Activated CD4-positive, alpha-beta T cell treated with anti-CD3 and anti-CD28 coated beads for 36 hours (primary cell): ENCODE results near the gene RTN4R. TPM values are rescaled to one million over a fixed set of nuclear protein-coding genes. Genes with fewer than 3 reads are reported as not detected.
"Not testable (repeated sequence)": the region's sequence is repeated elsewhere in the genome, so short reads cannot be mapped to it uniquely, and the experiment has no call there.

Experiments used
- ATAC-seq: fragments of 200-7000 bp; cut with Tn5 transposase; one replicate; pipeline ENCODE4 v1.10.0; 2021; ENCODE audit warnings: mild to moderate bottlenecking, moderate library complexity
- CTCF ChIA-PET: fragments of 350-600 bp; sonication (Branson Sonifier 250); formaldehyde crosslinking; loops from one replicate; lab custom pipeline; 2021; ENCODE audit warnings: antibody characterized with exemption; lab: Charles Lee
- POLR2A ChIA-PET: fragments of 350-600 bp; sonication (Branson Sonifier 250); formaldehyde crosslinking; loops from one replicate; lab custom pipeline; 2021; ENCODE audit warnings: antibody characterized with exemption, inconsistent platforms; lab: Charles Lee
- DNase-seq: peaks from one replicate; pipeline ENCODE4 v3.0.0-alpha.2; 2020
- H3K27ac Mint-ChIP-seq: one replicate; pipeline ENCODE4 v1.8.0; 2021; ENCODE audit warnings: mixed read lengths
- H3K27me3 Mint-ChIP-seq: one replicate; pipeline ENCODE4 v1.8.0; 2021; ENCODE audit warnings: mixed read lengths
- H3K36me3 Mint-ChIP-seq: one replicate; pipeline ENCODE4 v1.8.0; 2021; ENCODE audit warnings: low read depth, mixed read lengths
- H3K4me1 Mint-ChIP-seq: one replicate; pipeline ENCODE4 v1.8.0; 2021; ENCODE audit warnings: mixed read lengths
- H3K4me3 Mint-ChIP-seq: one replicate; pipeline ENCODE4 v1.8.0; 2021; ENCODE audit warnings: mild to moderate bottlenecking, moderate library complexity, mixed read lengths
- H3K9me3 Mint-ChIP-seq: one replicate; pipeline ENCODE4 v1.8.0; 2021; ENCODE audit warnings: low read depth, mixed read lengths
- intact Hi-C, 2 experiments: fragments of 100-400 bp; cut with DNase I in 1 of 2; cut with micrococcal nuclease in 1 of 2; formaldehyde crosslinking; loops; one replicate each; pipeline versions ENCODE4 v1.14.2 to v1.15.1; 2022 to 2024; cut with DNase I, micrococcal nuclease
- total RNA-seq, 2 experiments: library from RNA; stranded (reverse); gene quantifications; one replicate each; pipeline ENCODE4 v1.2.3, GENCODE V29; 2021

The RTN4R gene
- total RNA-seq, 2 experiments from 2014 or later: 2.2 to 2.3 TPM

DNA sequence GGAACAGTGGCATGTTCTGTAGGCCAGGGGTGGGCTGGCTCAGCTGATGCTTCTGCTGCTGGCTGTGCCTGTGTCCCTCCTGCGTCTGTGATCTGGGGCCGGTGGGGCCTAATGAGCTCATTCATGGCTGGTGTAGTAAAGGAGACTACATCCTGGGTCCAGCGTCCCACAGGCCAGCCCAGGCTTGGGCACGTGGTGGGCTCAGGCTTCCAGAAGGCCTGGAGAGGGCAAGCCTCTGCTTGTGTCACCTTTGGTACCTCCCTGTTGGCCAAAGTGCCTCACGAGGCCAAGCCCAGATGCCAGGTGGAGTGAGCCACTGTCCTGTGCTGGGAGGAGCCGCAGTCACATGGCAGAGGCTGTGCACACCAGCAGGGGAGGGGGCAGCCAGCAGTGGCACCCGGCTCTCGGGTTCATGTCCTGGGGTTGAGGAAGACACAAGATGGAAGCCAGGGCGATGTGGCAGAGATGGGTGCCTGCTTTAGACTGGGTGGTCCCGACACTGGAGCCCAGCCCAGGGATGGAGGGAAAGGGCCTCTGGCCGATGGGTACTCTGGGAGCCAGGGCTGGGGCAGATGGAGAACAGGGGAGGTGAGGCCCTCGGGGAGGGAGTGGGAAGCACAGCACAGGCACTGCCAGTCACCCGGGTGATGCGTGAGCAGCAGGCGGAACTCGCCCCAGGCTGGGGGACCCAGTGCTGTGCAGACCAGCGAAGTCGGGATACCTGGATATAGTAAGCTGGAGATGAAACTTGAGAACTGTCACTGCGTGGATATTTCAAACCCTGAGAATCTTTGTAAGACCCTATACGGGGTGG, 43.3 kb upstream of the RTN4R start:
- CTCF ChIA-PET, DNase-seq, H3K36me3 Mint-ChIP-seq, H3K4me3 Mint-ChIP-seq, H3K27me3 Mint-ChIP-seq, H3K27ac Mint-ChIP-seq, H3K4me1 Mint-ChIP-seq, H3K9me3 Mint-ChIP-seq, intact Hi-C loops, ATAC-seq: not testable (repeated sequence)
- POLR2A ChIA-PET: interaction anchor here (0.6 kb wide), 1 partner anchor 13 kb away, joined by 3 read pairs; no protein-coding TSS in a partner anchor

GRCh38 chr22:20310773-20311172, 42.7 kb upstream of the RTN4R start:
- H3K9me3 Mint-ChIP-seq, H3K27ac Mint-ChIP-seq, H3K36me3 Mint-ChIP-seq, intact Hi-C loops, CTCF ChIA-PET, DNase-seq, H3K4me3 Mint-ChIP-seq, ATAC-seq, H3K27me3 Mint-ChIP-seq, POLR2A ChIA-PET, H3K4me1 Mint-ChIP-seq: not testable (repeated sequence)

DNA sequence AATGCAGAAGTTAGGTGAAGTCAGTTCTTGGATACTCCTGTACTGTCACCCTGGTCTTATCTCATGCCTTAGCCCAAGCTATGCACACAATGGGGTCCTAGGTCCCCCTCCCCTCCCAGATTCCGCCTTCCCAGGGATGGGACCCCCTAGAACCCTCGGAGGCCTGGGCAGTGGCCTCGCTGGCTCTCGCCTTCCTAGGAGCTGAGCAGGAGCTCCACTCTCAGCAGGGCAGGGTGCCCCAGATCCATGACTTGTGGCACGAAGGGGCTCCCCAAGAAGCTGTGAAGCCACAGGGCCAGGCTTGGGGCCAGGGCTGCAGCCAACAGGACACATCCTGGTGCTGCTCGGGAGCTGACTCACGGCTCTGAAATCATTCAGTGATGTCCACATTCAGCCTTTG, 42.1 kb upstream of the RTN4R start:
- POLR2A ChIA-PET, H3K27ac Mint-ChIP-seq, H3K27me3 Mint-ChIP-seq, H3K4me3 Mint-ChIP-seq, CTCF ChIA-PET, ATAC-seq, H3K9me3 Mint-ChIP-seq, DNase-seq, intact Hi-C loops, H3K4me1 Mint-ChIP-seq, H3K36me3 Mint-ChIP-seq: not testable (repeated sequence)

DNA sequence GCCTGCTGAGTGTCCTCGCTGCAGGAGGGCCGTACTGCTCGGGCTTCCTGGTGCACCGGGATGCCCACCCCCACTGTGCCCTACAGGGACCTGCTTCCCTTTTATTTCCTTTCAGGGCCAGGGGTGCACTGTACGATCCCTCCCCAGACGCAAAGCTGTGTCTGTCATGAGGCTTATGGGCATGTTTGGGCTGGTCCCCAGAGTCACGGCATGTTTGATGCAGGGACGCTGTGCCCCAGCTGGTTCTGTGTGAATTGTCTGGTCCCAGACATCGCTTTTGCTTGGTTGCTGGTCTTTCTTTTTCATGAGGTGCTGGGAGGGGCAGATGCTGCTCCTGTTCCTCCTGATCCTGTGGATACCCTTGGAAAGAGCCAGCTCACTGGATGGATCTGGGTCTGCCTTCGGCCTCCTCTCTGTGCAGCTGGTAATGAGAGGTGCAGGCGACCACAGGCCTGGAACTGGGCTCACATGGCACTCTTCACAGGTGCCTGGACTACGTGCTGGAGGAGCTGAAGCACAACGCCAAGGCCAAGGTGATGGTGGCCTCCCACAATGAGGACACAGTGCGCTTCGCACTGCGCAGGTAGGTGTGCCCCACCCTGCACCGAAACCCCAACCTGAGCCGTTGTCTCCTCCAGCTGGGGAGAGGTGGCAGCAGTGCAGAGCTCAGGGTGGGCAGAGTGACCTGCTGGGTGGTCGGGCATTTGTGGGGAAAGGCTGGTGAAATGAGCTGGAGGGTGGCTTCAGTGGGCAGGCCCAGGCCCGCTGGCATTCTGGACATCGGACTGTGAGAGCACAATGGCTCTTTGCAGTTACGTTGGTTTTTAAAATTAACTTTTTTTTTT, 40.9 kb upstream of the RTN4R start:
- not testable (repeated sequence) for H3K27ac Mint-ChIP-seq

GRCh38 chr22:20307448-20308447, 39.6 kb upstream of the RTN4R start:
- intact Hi-C loops, DNase-seq, H3K36me3 Mint-ChIP-seq, ATAC-seq, H3K4me3 Mint-ChIP-seq, H3K4me1 Mint-ChIP-seq, H3K27ac Mint-ChIP-seq, POLR2A ChIA-PET, CTCF ChIA-PET, H3K9me3 Mint-ChIP-seq, H3K27me3 Mint-ChIP-seq: not testable (repeated sequence)

More for the DNA sequence above, 40.9 kb upstream of the RTN4R start:
- H3K36me3 Mint-ChIP-seq, DNase-seq, ATAC-seq, CTCF ChIA-PET, H3K4me1 Mint-ChIP-seq, H3K27me3 Mint-ChIP-seq, intact Hi-C loops, H3K4me3 Mint-ChIP-seq, H3K9me3 Mint-ChIP-seq: not testable (repeated sequence)
- POLR2A ChIA-PET: interaction anchor here (0.7 kb wide), 1 partner anchor 394 kb away, joined by 7 read pairs; no protein-coding TSS in a partner anchor

DNA sequence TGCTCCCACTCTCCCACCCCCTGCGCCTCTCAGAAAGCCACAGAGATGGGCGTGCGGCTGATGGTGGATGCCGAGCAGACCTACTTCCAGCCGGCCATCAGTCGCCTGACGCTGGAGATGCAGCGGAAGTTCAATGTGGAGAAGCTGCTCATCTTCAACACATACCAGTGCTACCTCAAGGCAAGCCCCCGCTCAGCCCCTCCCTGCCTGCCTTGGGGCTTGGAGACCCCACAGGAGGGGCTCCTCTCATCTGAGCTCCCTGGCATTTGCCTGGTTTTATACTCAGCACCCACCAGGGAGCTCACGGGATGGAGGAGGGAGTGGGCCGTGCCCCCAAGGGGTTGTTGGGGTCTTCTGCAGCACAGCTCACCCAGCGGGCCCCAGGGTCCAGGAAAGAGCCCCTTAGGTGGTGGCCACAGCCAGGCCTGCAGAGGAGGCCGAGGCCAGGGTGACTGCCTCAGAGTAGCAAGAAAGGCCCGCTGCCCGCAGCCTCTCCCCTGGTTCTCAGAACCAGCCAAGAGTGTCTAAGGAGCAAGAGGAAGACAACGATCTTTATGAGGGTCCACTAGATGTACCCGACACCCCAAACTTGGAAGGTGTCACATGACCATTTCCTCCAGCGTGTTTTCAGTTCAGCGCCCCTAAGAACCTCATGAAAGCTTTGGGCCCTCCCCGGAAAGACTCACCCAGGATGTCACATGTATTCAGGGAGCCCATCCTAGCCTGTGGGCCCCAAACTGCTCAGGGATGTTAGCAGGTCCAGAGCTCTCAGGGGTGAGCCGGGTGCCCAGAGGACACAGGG, 38.7 kb upstream of the RTN4R start:
- H3K27me3 Mint-ChIP-seq, H3K4me3 Mint-ChIP-seq, H3K4me1 Mint-ChIP-seq, H3K36me3 Mint-ChIP-seq, H3K27ac Mint-ChIP-seq, CTCF ChIA-PET, H3K9me3 Mint-ChIP-seq, ATAC-seq, DNase-seq, intact Hi-C loops, POLR2A ChIA-PET: not testable (repeated sequence)

GRCh38 chr22:20305894-20306645, 38.0 kb upstream of the RTN4R start:
- H3K4me1 Mint-ChIP-seq: no peaks in the 10 kb centered on the region
- no peaks in the 10 kb centered on the region for H3K9me3 Mint-ChIP-seq
- H3K27ac Mint-ChIP-seq: no peak overlapping the region
- no peak for ATAC-seq
- H3K4me3 Mint-ChIP-seq: no peak overlapping the region
- no peaks in the 10 kb centered on the region for H3K36me3 Mint-ChIP-seq
- ChIA-PET CTCF (no interaction called here), POLR2A (no interaction called here)
- DNase-seq: no peak
- intact Hi-C loops: no loop called here
- peaks cover 3% of the 10 kb centered on the region for H3K27me3 Mint-ChIP-seq

DNA sequence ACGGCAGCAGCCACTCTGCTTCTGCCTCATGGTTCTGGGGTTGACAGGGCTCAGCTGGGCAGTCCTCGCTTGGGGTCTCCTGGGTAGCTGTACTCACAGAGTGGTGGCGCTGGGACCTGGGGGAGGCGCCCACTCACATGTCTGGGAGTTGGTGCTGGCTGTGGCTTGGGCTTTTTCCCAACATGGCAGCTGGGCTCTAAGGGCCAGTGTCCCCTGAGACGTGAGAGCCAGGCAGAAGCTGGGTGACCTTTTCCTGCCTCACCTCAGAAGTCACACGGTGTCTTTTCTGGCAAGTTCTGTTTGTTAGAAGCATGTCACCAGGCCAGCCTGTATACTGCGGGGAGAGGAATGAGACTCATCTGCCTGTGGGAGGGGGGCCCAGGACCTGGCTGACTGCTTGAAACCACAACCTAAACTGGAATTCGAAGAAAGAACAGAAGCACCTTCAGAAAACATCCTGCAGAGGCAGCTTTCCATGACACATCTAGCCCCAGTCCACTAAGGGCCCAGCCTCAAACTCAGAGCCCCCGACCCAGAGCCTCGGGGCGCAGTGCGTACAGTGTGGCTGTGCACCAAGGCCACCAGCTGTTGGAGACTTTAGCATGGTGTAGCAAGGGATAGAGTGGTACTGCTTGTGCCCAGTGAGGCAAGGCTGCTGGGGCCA, 37.2 kb upstream of the RTN4R start:
- intact Hi-C loops, H3K36me3 Mint-ChIP-seq, H3K4me3 Mint-ChIP-seq, CTCF ChIA-PET, H3K27ac Mint-ChIP-seq, ATAC-seq, POLR2A ChIA-PET, H3K9me3 Mint-ChIP-seq, DNase-seq, H3K27me3 Mint-ChIP-seq, H3K4me1 Mint-ChIP-seq: not testable (repeated sequence)

DNA sequence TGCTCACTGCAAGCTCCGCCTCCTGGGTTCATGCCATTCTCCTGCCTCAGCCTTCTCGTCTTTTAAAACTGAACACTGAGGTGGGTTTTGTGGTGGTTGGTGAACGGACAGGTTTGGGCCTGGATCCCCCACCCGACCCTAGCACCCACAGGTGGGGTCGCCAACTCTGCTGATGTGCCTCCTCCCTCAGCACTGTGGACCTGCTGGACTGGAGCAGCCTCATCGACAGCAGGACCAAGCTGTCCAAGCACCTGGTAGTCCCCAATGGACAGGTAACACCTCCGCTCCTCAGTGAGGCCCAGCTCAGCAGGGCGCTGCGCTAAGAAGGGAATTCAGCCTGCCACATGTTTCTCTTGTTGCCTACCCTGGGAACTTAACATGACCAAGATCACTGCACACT, 36.5 kb upstream of the RTN4R start:
- intact Hi-C loops: no loop called here
- ChIA-PET CTCF (no interaction called here), POLR2A (no interaction called here)
- Mint-ChIP-seq H3K27ac (no peak overlapping the region), H3K4me3 (no peak overlapping the region), H3K4me1 (no peaks in the 10 kb centered on the region), H3K9me3 (no peaks in the 10 kb centered on the region), H3K36me3 (no peaks in the 10 kb centered on the region), H3K27me3 (peaks cover 7% of the 10 kb centered on the region)
- ATAC-seq (no peak), DNase-seq (no peak)

GRCh38 chr22:20303229-20303534, 35.1 kb upstream of the RTN4R start:
- H3K27me3 Mint-ChIP-seq, DNase-seq, intact Hi-C loops, H3K9me3 Mint-ChIP-seq, H3K36me3 Mint-ChIP-seq, CTCF ChIA-PET, POLR2A ChIA-PET, H3K27ac Mint-ChIP-seq, H3K4me3 Mint-ChIP-seq, ATAC-seq, H3K4me1 Mint-ChIP-seq: not testable (repeated sequence)
